ENCODE measurements around the gene DNAH6. TPM values are rescaled to one million over a fixed set of nuclear protein-coding genes. Genes with fewer than 3 reads are reported as not detected.

Gene DNAH6
- total and polyA plus RNA-seq, 10 of the 15 experiments (the other 5 are each of a cell fraction or from before 2014, with no cell fraction given), result 0.07 to 1.0 (median 0.29) TPM

GRCh38 chr2:84805250-84805958 is 289.1 kb downstream of the DNAH6 start:
- ChIA-PET POLR2A (no interaction called here), SMC1A (ENCODE audit: uncharacterized antibody, unreplicated experiment) (interaction anchor here (1.0 kb wide), 1 partner anchor 9 kb away, joined by 3 read pairs; no protein-coding TSS in a partner anchor), RAD21 (ENCODE audit: unreplicated experiment) (no interaction called here), CTCF (no interaction called here)
- FAIRE-seq, result peak; percentile 74
- no peak for ATAC-seq
- no peaks in the 10 kb centered on the region for H3K79me2 ChIP-seq (ENCODE audit: control insufficient read depth, insufficient read depth, low read length)
- H3K9ac ChIP-seq (ENCODE audit: control insufficient read depth, insufficient read depth, low read length), result no peak overlapping the region
- H3K4me2 ChIP-seq (ENCODE audit: control insufficient read depth, insufficient read depth), result no peak overlapping the region
- H3K36me3 ChIP-seq (ENCODE audit: control insufficient read depth in 2 of 2, insufficient read depth in 2 of 2, low read length in 1 of 2), result no peaks in the 10 kb centered on the region
- H4K20me1 ChIP-seq (ENCODE audit: control insufficient read depth, insufficient read depth), result no peaks in the 10 kb centered on the region
- WGBS (ENCODE audit: insufficient coverage, insufficient replicate concordance, low lambda C conversion rate, missing lambda C conversion rate), result 42% methylated on average over 1 of the region's 1 CpG
- peaks cover 0 to 7% of the 10 kb centered on the region in 2 experiments; a peak in 3 of 4 replicates for H3K27me3 ChIP-seq (replicated peaks in 1 of 2; ENCODE audit: control insufficient read depth in 2 of 2, insufficient read depth in 2 of 2, low read length in 1 of 2)
- intact Hi-C loops (cut with micrococcal nuclease; ENCODE audit: unreplicated experiment), result no loop called here
- H3K4me1 ChIP-seq (ENCODE audit: control insufficient read depth, insufficient read depth, low read length), result no peaks in the 10 kb centered on the region
- in situ Hi-C loops (cut with MboI), result no loop called here
- no peaks in the 10 kb centered on the region; the same call in 2 of the 3 replicates for H3K9me3 ChIP-seq (replicated peaks; ENCODE audit: control insufficient read depth, insufficient read depth, low read length)
- H3K4me3 ChIP-seq, result no peak overlapping the region
- DNase-seq (ENCODE audit: low read depth, low spot score), result no peak
- no TSS peak for BruUV-seq (replicated peaks)
- TF ChIP-seq PBX3 (IDR thresholded peaks at IDR 0.05; ENCODE audit: insufficient replicate concordance, low read depth, low read length), result no peak
- TF ChIP-seq, protein P1, sequence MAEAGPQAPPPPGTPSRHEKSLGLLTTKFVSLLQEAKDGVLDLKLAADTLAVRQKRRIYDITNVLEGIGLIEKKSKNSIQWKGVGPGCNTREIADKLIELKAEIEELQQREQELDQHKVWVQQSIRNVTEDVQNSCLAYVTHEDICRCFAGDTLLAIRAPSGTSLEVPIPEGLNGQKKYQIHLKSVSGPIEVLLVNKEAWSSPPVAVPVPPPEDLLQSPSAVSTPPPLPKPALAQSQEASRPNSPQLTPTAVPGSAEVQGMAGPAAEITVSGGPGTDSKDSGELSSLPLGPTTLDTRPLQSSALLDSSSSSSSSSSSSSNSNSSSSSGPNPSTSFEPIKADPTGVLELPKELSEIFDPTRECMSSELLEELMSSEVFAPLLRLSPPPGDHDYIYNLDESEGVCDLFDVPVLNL (IDR thresholded peaks at IDR 0.05; ENCODE audit: low read depth, low read length), result no peak
- H2AFZ ChIP-seq (ENCODE audit: control insufficient read depth, low read depth, low read length), result no peak overlapping the region
- no peak overlapping the region for H3K27ac ChIP-seq (ENCODE audit: control insufficient read depth, insufficient read depth)

- no peaks in the 10 kb centered on the region for H3K4me1 ChIP-seq (ENCODE audit: control insufficient read depth, insufficient read depth, low read length)
- no peaks in the 10 kb centered on the region for H4K20me1 ChIP-seq (ENCODE audit: control insufficient read depth, insufficient read depth)
- 53% methylated on average over 4 of the region's 4 CpGs for WGBS (ENCODE audit: insufficient coverage, insufficient replicate concordance, low lambda C conversion rate, missing lambda C conversion rate)
- no peaks in the 10 kb centered on the region for H3K79me2 ChIP-seq (ENCODE audit: control insufficient read depth, insufficient read depth, low read length)
- SMC1A ChIA-PET (ENCODE audit: uncharacterized antibody, unreplicated experiment), result no interaction called here
- DNase-seq (ENCODE audit: low read depth, low spot score) (no peak), FAIRE-seq (no peak), ATAC-seq (no peak)
- no peak overlapping the region for H3K4me2 ChIP-seq (ENCODE audit: control insufficient read depth, insufficient read depth)
- H3K27me3 ChIP-seq (replicated peaks in 1 of 2; ENCODE audit: control insufficient read depth in 2 of 2, insufficient read depth in 2 of 2, low read length in 1 of 2), result peaks cover 0 to 7% of the 10 kb centered on the region in 2 experiments; a peak in 3 of 4 replicates
- H3K36me3 ChIP-seq (ENCODE audit: control insufficient read depth in 2 of 2, insufficient read depth in 2 of 2, low read length in 1 of 2), result no peaks in the 10 kb centered on the region
- H3K9me3 ChIP-seq (replicated peaks; ENCODE audit: control insufficient read depth, insufficient read depth, low read length), result no peaks in the 10 kb centered on the region; the same call in 2 of the 3 replicates
- CTCF ChIA-PET, result interaction anchor here (0.8 kb wide), 1 partner anchor 66 kb away, joined by 3 read pairs; no protein-coding TSS in a partner anchor
- POLR2A ChIA-PET, result no interaction called here
- RAD21 ChIA-PET (ENCODE audit: unreplicated experiment), result no interaction called here
- in situ Hi-C loops (cut with MboI), result no loop called here
- no peak overlapping the region for H3K27ac ChIP-seq (ENCODE audit: control insufficient read depth, insufficient read depth)
- no TSS peak for BruUV-seq (replicated peaks)
- H2AFZ ChIP-seq (ENCODE audit: control insufficient read depth, low read depth, low read length), result no peak overlapping the region
- no peak overlapping the region for H3K4me3 ChIP-seq
- intact Hi-C loops (cut with micrococcal nuclease; ENCODE audit: unreplicated experiment), result no loop called here
- no peak overlapping the region for H3K9ac ChIP-seq (ENCODE audit: control insufficient read depth, insufficient read depth, low read length)
- TF ChIP-seq CBX5 (IDR thresholded peaks at IDR 0.05; ENCODE audit: low read depth) (no peak), MYC (IDR thresholded peaks at IDR 0.05; ENCODE audit: insufficient read depth, insufficient read length, insufficient replicate concordance, low read length, severe bottlenecking) (no peak), IRF5 (IDR thresholded peaks at IDR 0.05; ENCODE audit: borderline replicate concordance) (no peak), IKZF2 (IDR thresholded peaks at IDR 0.05) (no peak), HDAC6 (IDR thresholded peaks at IDR 0.05; ENCODE audit: unreplicated experiment) (no peak)
Observed at GRCh38 chr2:84807063-84807485, 290.8 kb downstream of the DNAH6 start.

All from GM12878 (cell line).